Neutrophil (primary cell): ENCODE data around the gene CNTNAP2.

Source experiments
- H3K27ac ChIP-seq: fragments of 200-600 bp; sonication (generic); 2 replicates; pipeline ENCODE4 v1.5.1; 2016; ENCODE audit warnings: mild to moderate bottlenecking, moderate library complexity
- H3K27me3 ChIP-seq: fragments of 200-600 bp; sonication (generic); 2 replicates; pipeline ENCODE4 v1.6.0; 2016; ENCODE audit warnings: mild to moderate bottlenecking
- H3K36me3 ChIP-seq: fragments of 200-600 bp; sonication (generic); 2 replicates; pipeline ENCODE4 v1.5.1; 2017
- H3K4me1 ChIP-seq, 2 experiments: fragments of 200-600 bp in 1 of 2; sonication (generic) in 1 of 2; 1 replicate in 1 of 2; 2 replicates in 1 of 2; pipeline versions ENCODE4 v1.5.1 to v1.6.1; 2013 to 2016; ENCODE audit warnings: low read depth in 1 of 2, low read length in 1 of 2, mild to moderate bottlenecking in 1 of 2, moderate library complexity in 1 of 2; ENCODE audit not compliant: control insufficient read depth in 1 of 2, insufficient read depth in 1 of 2
- H3K4me3 ChIP-seq, 2 experiments: fragments of 200-600 bp in 1 of 2; sonication (generic) in 1 of 2; 1 replicate in 1 of 2; 2 replicates in 1 of 2; pipeline ENCODE4 v1.5.1; 2013 to 2016; ENCODE audit warnings: low read depth in 1 of 2, low read length in 1 of 2, mild to moderate bottlenecking in 1 of 2, moderate library complexity in 1 of 2
- H3K9me3 ChIP-seq: fragments of 200-600 bp; sonication (generic); 2 replicates; pipeline ENCODE4 v1.5.1; 2016
- CTCF ChIP-seq: fragments of 200-600 bp; sonication (generic); IDR thresholded peaks from 2 replicates; pipeline ENCODE4 v1.5.1; 2016; ENCODE audit warnings: antibody characterized with exemption

CNTNAP2 gene

GRCh38 chr7:148332191-148333186 lies 2215.9 kb downstream of the CNTNAP2 start:
- Histone ChIP-seq H3K4me1 (no peaks in the 10 kb centered on the region), H3K4me3 (no peak overlapping the region), H3K27me3 (peaks cover 9% of the 10 kb centered on the region), H3K27ac (no peak overlapping the region), H3K9me3 (no peaks in the 10 kb centered on the region), H3K36me3 (no peaks in the 10 kb centered on the region)
- no peak for TF ChIP-seq CTCF

- H3K4me3 ChIP-seq = no peak overlapping the region
- H3K36me3 ChIP-seq = no peaks in the 10 kb centered on the region
- H3K4me1 ChIP-seq = no peaks in the 10 kb centered on the region
Measured at GRCh38 chr7:148334441-148334956, 2217.9 kb downstream of the CNTNAP2 start.

DNA sequence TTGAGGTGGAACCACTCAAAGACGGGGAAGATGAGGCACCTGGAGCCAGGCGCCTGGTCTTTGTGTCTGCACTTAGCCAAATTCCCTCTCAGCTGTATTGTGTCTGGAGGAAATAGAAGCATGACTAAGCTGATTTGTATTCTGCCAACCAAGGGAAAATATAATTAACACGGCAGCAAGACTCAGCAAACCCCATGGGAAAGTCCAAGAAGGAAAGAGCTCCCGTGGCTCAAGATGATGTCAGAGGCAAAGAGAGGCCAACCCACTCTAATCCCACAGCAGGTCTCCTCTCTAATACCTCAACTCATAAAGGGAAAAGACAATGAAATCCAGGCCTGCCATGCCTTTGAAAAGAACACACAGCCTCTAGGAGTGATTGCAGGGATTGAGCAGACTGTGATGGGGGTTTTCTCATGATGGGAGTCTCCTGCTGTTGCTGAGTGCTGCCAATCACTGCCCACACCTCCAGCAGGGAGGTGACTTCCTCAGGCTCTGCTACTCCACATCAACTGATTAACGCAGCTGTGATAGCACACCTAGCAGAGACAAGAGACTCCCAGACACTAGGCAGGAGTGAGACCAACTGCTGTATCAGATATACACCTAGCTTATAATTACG lies 2218.5 kb downstream of the CNTNAP2 start:
- no peak overlapping the region for H3K4me3 ChIP-seq
- peaks cover 35% of the 10 kb centered on the region for H3K27me3 ChIP-seq
- no peak for TF ChIP-seq CTCF
- no peaks in the 10 kb centered on the region for H3K4me1 ChIP-seq
- H3K27ac ChIP-seq = no peak overlapping the region
- H3K9me3 ChIP-seq = no peaks in the 10 kb centered on the region
- H3K36me3 ChIP-seq = no peaks in the 10 kb centered on the region

More at GRCh38 chr7:148334441-148334956, 2217.9 kb downstream of the CNTNAP2 start:
- no peak for TF ChIP-seq CTCF
- Histone ChIP-seq H3K27ac (no peak overlapping the region), H3K27me3 (peaks cover 29% of the 10 kb centered on the region), H3K9me3 (no peaks in the 10 kb centered on the region)

GRCh38 chr7:148335790-148336189 lies 2219.2 kb downstream of the CNTNAP2 start:
- Histone ChIP-seq H3K27me3 (peaks cover 42% of the 10 kb centered on the region), H3K4me1 (no peaks in the 10 kb centered on the region), H3K27ac (no peak overlapping the region), H3K36me3 (no peaks in the 10 kb centered on the region), H3K4me3 (no peak overlapping the region), H3K9me3 (no peaks in the 10 kb centered on the region)
- TF ChIP-seq CTCF = no peak

DNA sequence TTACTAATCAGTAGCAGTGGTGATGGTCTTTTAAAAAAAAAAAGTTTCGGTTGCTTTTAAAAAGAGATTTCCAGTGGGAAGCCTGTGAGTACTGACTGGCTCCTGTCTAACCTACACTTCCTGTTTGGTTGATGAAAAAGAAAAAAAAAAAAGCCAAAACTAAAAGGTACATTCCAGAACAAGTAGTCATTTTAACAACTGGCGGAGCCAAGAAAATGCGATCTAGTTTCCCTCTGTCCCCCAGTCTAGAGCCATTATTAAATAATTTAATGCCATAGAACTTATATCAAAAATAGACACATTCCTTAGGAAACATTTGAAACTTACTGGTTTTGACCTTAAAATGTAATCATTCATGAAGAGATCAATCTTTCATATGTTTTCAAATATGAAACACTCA lies 2219.8 kb downstream of the CNTNAP2 start:
- Histone ChIP-seq H3K9me3 (no peaks in the 10 kb centered on the region), H3K27ac (no peak overlapping the region), H3K4me3 (no peak overlapping the region), H3K4me1 (no peaks in the 10 kb centered on the region), H3K36me3 (no peaks in the 10 kb centered on the region), H3K27me3 (peaks cover 49% of the 10 kb centered on the region)
- no peak for TF ChIP-seq CTCF
